Nucleus accumbens (tissue), 56 donors: ENCODE measurements around the gene GART.
"Not testable (repeated sequence)": the region's sequence is repeated elsewhere in the genome, so short reads cannot be mapped to it uniquely, and the experiment has no call there.

Source experiments
- DNase-seq, 56 donors: peaks; one replicate each; lab custom pipeline; 2025; lab: John Stamatoyannopoulos, UW

GART gene

DNA sequence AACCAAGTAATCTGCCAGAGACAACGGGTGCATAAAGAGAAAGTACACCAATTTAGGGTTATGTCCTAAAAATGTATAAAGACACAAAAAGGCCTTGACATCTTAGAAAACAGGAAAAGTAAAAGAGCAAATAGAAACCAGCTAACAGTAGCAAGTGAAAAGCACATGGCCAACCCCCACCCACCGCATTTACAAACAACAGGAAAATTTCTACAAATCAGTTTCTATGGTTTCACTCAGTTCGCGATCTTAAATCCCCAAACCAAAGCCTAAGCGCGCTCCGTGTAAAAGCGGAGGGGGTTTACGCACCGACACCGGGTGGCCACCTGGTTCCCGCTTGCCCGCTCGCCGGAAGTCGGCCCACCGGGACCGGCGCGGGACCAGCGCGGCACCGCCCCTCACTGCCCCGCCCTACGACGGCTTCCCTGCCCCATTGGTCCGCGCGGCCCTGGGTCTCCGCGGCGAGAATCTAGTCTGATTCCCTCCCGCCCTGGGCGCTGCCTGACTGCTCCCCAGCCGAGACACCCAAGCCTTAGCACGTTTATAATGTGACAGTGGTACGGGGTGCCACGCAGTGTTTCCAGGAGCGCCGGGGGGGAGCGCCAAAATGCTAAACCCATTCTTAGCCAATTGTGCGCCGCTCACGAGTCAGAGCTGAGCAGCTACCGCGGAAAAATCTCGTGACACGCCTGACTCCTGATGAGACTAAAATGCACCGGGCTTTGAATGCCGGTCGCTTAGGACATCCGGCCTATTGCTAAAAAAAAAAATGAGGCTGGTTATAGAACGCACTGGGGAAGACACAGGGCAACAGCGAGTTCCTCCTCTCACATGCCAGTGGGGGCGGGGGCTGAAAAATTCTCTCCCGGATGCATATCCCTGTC lies at the start of gene GART:
Gene GART, minus strand, starts transcription at position 362 of the 884 bp plus-strand sequence. CDS start 2,802 bp downstream, outside the sequence.
- peak in 54 of 56 donors; percentile 35 to 89 (median 73) for DNase-seq

DNA sequence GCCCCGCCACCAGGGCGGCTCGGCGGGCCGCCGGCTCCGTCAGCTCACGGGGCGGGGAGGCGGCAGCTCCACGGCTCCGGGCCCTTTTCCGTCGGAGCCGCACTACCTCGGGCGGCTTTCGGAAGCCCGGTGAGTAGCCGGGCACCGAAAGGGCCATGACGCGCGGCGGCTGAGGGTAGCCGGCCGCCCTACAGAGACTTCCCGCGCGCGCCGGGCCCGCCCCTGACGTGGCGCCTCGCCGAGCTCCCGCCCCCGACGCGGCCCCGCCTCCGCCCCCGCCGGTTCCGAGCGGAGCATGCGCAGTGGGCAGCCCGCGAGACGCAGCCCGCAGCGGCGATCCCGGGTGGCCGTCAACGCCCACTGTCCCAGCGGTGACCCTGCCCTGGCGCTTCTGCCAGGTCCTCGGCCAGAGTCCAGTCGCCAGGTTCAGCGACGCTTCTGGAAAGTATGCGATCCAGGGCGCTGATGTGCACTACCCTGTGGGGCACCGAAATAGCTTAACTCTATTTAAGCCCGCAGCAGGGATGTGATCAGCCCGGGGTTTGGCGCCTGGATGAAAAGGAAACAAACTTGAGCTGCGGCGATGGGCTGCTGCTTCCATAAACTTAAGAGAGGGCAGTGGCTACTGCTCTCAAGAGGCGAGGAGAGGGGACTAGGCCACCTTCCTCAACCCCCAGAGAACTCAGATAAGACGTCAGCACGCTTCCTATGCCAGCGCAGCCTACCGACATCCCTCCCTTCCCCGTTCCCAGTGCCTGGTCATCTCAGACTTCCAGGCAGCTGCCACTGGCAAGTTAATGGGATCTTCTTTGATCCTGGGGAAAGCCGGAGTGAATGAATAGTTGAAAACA lies 46.8 kb upstream of the GART start, which contains the start of gene DONSON:
Gene DONSON, minus strand, starts transcription at position 200 of the 851 bp plus-strand sequence. Its CDS starts 43 bp downstream, at position 157.
- peak in 55 of 56 donors; percentile 21 to 92 (median 79) for DNase-seq

- DNase-seq = peak in 32 of 56 donors; percentile 5 to 55 (median 38)
Measured at GRCh38 chr21:33587792-33588484, 46.0 kb upstream of the GART start.

DNA sequence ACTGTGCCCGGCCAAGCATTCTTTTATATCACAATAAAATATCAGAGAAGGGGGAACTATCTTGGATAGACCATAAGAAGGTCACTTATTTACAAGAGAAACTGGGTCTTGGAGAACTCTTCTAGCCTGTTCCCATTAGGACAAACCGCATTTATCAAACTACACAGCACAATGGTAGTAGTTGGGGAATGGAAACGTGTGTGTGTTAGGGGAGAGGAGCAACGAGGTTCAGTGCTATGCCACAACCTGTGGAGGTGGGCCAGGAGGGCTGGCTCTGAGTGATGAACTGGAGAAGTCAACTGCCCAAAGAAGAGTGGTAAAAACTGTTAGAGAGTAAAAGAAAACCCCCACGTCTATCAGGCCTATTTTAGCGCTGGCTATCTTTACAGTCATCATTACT lies 45.0 kb upstream of the GART start:
- DNase-seq = no peak

- DNase-seq = no peak
Measured at GRCh38 chr21:33584455-33584854, 42.5 kb upstream of the GART start.

GRCh38 chr21:33578959-33579542 lies 37.1 kb upstream of the GART start:
- no peak for DNase-seq

- DNase-seq = no peak
Measured at GRCh38 chr21:33578214-33578613, 36.3 kb upstream of the GART start.

- not testable (repeated sequence) for DNase-seq
Measured at GRCh38 chr21:33576741-33577141, 34.8 kb upstream of the GART start.

- no peak for DNase-seq
Measured at GRCh38 chr21:33572350-33572749, 30.4 kb upstream of the GART start.

GRCh38 chr21:33569991-33570390 lies 28.1 kb upstream of the GART start:
- DNase-seq = no peak

- no peak for DNase-seq
Measured at GRCh38 chr21:33568448-33568847, 26.5 kb upstream of the GART start.

- no peak for DNase-seq
Measured at GRCh38 chr21:33567914-33568313, 26.0 kb upstream of the GART start.

DNA sequence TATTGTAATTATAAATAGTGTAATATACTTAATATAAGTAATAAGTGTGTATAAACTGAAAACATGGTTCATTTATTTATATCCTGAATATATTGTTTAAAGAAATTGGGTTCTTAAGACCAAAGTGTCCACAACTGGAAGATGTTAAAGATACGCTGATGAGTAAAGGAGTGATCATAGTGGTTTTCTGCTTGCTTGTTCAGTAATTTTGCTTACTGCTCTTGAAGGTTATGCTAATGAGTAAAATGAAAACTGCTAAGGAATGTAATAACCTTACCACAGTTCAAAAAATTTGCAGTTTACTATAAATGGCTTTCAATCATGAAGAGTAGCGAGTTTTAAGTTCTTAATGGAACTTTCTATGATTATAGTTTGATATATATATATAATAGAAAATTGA lies 24.6 kb upstream of the GART start:
- DNase-seq = no peak

DNA sequence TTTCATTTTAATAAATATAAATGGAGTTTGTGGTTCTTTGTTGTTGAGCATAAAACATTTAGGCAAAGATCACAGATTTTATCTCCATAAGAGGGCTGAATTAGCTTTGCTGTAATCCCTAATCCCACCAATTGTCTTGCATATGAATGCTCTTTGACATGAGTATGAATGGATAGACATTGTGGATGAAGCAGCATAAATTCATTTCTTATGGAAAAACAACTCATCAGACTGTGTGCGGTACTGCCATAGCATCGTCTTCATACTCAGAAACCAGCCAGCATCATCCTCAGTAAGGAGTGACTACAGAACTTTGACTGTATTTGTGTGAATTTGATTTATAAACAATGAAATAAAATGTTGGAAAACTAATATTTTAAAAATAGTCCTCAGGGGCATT lies 20.5 kb upstream of the GART start:
- no peak for DNase-seq

DNA sequence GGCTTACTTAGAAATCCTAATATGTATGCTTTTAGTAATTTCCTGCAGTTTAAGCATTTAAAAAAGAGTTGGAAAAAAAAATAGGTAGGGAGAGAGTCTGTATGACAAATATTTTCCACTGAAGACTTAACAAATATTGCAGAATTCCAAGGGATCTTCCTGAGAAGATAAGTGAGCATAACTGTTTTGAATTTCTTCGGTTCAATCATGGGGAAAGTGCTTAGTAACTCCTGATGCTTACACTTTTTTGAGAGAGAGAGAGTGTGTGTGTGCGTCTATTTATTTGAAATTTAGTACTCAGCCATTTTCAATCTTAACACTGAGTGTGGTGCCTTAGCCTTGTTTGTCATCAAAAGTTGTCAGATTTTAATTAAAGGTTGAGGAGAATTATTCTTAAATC lies 19.5 kb upstream of the GART start:
- no peak for DNase-seq

- DNase-seq = no peak
Measured at GRCh38 chr21:33560965-33561364, 19.0 kb upstream of the GART start.

DNA sequence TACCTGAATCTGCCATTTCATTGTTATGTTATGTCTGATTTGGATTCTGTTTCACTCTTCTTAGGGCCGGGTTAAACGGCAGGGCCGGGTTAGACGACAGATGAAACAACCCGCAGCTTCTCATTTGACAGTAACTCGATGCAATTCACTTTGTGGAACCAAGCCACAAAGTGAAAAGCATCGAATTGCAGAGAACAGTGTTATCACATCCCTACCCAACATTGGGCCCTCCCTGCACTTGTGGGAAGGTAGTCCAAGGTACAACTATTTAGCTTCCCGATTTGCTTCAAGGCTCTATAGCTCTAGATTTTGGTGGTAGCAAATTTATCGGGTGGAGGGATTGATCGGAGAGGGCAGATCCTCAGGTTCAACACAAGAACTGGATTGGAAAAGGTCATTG lies 17.9 kb upstream of the GART start:
- no peak for DNase-seq

DNA sequence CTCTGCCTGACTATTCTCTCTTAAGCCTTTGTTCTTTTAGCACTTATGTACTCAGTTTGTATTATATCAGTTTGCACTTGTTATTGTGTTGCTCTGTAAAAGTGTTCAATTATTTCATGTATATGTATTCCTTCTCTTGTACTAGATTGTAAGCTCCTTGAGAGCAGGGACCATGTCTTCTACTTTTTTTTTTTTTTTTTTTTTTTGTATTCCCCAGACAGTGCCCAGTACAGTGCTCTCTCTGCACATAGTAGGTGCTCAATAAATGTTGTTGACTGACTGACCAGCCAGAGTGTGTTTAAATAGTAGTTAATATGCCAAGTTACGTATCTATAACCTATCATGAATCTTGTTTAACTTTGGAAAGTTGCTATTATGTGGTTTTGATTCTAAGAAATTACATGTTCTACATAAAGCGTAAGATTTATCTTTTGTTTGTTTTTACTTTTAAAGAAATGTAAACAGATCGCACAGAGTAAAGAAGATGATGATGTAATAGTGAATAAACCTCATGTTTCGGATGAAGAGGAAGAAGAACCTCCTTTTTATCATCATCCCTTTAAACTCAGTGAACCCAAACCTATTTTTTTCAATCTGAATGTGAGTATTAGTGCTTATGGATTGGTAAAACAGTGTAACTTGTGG lies 17.0 kb upstream of the GART start:
- no peak for DNase-seq

- no peak for DNase-seq
Measured at GRCh38 chr21:33557447-33557846, 15.5 kb upstream of the GART start.

GRCh38 chr21:33554982-33555344 lies 13.0 kb upstream of the GART start:
- no peak for DNase-seq
